Measurements from ENCODE around the gene CLDN5. TPM values are rescaled to one million over a fixed set of nuclear protein-coding genes. Genes with fewer than 3 reads are reported as not detected.

CLDN5 gene
- total and polyA plus RNA-seq, 2 of the 8 experiments (the other 6 are each of a cell fraction or from before 2014, with no cell fraction given) = 1.2 to 1.6 TPM

DNA sequence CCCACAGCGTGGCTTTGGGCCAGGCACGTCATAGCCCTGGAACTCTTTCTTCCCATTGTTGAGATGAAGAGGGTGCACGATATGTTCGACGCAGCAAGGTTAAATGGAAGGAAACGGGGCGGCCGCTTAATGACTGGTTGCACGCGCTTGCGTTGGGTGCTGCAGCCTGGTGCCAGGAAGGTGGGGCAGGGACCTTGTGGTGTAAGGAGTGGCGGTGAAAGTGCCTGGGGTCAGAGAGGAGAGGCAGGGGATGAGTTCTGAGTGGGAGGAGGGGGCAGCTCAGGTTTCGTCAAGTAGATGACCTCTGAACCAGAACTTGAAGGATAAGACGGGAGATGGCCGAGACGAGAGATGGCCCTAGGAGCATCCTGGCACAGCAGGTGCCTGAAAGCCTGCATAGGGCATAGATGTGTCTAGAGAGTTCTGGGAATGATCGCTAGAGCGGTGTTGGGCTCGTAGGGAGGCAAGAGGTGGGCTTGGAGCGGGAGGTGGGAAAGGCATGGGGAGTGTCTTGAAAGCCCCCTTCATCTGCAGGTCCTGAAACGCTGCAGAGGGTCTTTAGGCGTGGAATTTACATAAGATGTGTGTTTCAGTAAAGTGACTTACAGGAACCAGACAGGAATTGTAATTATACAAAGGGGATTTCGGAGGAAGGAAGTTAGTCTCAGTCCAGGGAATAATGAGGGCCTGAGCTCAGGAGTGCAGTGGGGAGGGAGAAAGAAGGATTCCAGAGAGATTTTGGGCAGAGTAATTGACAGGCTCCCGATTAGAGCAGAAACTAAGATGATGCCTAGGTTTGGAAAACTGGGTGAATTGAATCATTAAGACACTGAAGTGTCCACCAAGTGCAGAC lies 43.2 kb upstream of the CLDN5 start (continued):
- TF ChIP-seq KDM4A (IDR thresholded peaks at IDR 0.05; ENCODE audit: low read depth, low read length, severe bottlenecking) (no peak), JUN (IDR thresholded peaks at IDR 0.05; ENCODE audit: low read depth, low read length) (no peak), CEBPB (IDR thresholded peaks at IDR 0.05; ENCODE audit: low read depth, low read length) (no peak)
- TF ChIP-seq, protein P1, sequence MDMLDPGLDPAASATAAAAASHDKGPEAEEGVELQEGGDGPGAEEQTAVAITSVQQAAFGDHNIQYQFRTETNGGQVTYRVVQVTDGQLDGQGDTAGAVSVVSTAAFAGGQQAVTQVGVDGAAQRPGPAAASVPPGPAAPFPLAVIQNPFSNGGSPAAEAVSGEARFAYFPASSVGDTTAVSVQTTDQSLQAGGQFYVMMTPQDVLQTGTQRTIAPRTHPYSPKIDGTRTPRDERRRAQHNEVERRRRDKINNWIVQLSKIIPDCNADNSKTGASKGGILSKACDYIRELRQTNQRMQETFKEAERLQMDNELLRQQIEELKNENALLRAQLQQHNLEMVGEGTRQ (IDR thresholded peaks at IDR 0.05; ENCODE audit: low read length) = no peak
- TF ChIP-seq, protein P2, sequence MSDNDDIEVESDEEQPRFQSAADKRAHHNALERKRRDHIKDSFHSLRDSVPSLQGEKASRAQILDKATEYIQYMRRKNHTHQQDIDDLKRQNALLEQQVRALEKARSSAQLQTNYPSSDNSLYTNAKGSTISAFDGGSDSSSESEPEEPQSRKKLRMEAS (IDR thresholded peaks at IDR 0.05) = no peak
- TF ChIP-seq, protein P3, sequence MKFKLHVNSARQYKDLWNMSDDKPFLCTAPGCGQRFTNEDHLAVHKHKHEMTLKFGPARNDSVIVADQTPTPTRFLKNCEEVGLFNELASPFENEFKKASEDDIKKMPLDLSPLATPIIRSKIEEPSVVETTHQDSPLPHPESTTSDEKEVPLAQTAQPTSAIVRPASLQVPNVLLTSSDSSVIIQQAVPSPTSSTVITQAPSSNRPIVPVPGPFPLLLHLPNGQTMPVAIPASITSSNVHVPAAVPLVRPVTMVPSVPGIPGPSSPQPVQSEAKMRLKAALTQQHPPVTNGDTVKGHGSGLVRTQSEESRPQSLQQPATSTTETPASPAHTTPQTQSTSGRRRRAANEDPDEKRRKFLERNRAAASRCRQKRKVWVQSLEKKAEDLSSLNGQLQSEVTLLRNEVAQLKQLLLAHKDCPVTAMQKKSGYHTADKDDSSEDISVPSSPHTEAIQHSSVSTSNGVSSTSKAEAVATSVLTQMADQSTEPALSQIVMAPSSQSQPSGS (IDR thresholded peaks at IDR 0.05; ENCODE audit: low read length) = no peak

Data from H1 (cell line).